GM21786 (cell line): ENCODE measurements around the gene SRPK1.

Experiments
- ATAC-seq: cut with Tn5 transposase; IDR thresholded peaks from one replicate; pipeline ENCODE4 v1.9.1; 2021; ENCODE audit not compliant: unreplicated experiment

Gene SRPK1

GRCh38 chr6:35829306-35829705, 91.6 kb downstream of the SRPK1 start:
- ATAC-seq = no peak

GRCh38 chr6:35824552-35825192, 96.2 kb downstream of the SRPK1 start:
- ATAC-seq = no peak

- no peak for ATAC-seq
Observed at GRCh38 chr6:35823601-35824000, 97.3 kb downstream of the SRPK1 start.

GRCh38 chr6:35817515-35817914, 103.4 kb downstream of the SRPK1 start:
- ATAC-seq = no peak

DNA sequence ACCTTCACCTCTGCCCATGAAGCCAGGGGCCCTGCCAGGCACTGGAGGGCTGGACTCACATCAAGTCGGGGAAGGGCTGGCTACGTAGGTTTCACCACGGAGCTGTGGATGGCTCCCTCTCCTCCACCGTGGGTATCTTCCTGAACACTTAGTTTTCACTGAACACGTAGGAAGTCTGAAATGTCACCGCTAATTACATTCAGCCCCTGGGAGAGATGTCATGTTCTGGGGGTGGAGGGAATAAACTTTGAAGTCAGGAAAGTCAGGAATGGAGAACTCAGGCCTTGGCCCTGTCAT, 109.3 kb downstream of the SRPK1 start:
- ATAC-seq = no peak

DNA sequence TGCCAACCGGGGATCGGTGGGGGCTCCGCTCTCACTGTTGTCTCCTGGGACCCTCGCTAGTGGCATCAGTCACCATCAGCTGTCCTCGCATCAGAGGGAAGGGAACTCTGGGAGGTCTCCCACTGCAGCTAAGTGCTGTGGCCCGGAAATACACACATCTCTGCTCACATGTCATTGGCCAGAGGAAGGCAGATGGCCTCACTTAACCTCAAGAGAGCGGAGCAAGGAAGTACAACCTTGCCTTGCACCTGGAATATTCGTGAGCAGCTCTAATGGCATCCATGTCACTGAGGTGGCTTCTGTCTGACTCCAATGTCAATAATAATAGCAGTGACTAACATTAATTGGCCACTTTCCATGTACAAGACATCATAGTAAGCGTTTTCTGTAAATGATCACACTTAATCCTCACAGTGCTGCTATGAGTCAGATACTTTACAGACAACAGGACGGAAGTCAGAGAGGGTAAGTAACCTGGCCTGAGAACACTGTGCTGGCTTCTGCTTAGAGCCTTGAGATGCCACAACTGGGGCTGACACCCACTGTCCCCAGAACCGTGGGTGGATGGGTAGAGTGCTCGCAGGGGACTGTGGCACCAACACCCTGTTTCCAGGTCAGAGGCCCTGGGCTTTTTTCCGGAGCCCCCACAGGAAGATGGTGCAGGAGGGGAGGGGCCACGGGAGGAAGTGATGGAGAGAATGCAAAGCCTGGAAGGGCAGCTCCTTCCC, 109.8 kb downstream of the SRPK1 start:
- no peak for ATAC-seq

GRCh38 chr6:35809809-35810208, 111.1 kb downstream of the SRPK1 start:
- no peak for ATAC-seq

- no peak for ATAC-seq
Observed at GRCh38 chr6:35808688-35809087, 112.2 kb downstream of the SRPK1 start.

GRCh38 chr6:35804996-35805736, 115.7 kb downstream of the SRPK1 start, which contains the start of gene LHFPL5:
LHFPL5 (plus strand) TSS chr6:35805352; CDS start chr6:35805671, 319 bp downstream.
- ATAC-seq = no peak

DNA sequence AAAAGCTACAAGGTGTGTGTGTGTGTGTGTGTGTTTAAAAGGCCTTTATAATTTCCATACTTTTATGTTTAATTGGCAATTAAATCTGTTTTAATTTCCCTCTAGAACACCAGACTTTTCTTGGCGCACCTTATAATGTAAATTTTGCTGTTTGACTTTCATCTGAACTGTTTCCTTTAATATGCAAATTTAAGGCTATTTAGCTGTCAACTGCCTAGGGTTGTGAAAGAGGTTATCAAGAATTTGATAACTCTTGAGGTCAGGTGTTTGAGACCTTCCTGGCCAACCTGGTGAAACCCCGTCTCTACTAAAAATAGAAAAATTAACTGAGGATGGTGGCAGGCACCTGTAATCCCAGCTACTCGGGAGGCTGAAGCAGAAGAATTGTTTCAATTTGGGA, 119.8 kb downstream of the SRPK1 start:
- ATAC-seq = no peak

GRCh38 chr6:35798706-35799105, 122.2 kb downstream of the SRPK1 start:
- no peak for ATAC-seq

GRCh38 chr6:35797837-35798526, 122.9 kb downstream of the SRPK1 start:
- ATAC-seq = no peak

DNA sequence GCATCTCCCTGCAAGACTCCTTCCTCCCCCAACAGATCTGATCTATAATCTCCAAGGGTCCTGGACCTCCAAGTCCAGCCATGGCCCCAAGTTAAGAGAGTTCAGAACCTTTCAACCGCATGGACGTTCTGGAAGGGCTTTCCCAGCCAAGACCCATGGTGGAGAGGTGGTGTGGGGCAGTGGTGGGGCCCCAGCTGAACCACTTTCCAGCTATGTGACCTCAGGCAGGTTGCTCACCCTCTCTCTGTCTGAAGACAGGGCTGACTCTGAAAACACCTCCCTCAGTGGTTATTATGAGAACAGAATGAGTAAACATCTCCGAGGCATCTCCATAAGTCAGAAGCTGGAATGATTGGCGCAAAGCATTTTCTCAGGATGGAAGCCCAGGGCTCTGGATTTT, 124.7 kb downstream of the SRPK1 start:
- no peak for ATAC-seq

GRCh38 chr6:35795453-35796071, 125.3 kb downstream of the SRPK1 start:
- no peak for ATAC-seq

DNA sequence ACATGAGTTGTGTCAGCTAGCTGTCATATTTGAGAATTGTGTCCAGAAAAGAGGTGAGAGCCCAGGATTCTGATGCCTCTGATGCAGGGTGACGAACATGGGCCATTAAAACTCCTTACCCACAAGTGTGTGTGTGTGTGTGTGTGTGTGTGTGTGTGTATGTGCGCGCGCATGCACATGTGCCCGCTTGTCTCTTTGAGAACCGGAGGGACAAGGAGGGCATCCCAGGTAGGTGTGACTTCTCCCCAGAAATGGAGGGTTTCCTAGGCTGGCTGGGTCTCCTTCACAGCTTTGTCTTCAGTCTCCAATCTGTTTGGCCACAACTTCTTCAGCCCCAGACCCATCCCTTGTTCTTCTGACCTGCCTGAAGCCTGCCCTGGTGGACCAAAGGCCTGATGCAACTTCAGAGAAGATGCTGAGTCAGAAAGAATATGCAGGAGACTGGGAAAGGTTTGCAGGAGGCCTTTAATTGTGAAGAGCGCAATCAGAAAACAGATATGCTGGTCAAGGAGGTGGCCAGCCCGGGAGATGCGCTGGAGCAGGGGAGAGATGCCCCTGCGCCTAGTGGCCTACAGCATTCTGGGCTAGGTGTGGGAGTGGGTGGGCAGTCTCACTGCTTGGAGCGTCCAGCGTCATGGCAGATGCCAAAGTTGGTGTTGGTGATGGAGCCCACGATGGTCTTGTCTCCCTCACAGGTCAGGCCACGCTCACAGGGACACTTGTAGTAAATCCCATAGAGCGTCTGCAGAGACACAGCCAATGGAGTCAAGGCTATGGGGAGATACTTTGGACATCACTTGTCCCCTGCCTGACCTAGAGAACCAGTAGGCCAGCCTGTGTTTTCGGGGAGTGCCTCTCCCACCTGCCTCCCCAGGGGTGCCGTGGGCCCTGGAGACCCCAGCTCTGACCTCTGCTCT, 126.1 kb downstream of the SRPK1 start:
- no peak for ATAC-seq

DNA sequence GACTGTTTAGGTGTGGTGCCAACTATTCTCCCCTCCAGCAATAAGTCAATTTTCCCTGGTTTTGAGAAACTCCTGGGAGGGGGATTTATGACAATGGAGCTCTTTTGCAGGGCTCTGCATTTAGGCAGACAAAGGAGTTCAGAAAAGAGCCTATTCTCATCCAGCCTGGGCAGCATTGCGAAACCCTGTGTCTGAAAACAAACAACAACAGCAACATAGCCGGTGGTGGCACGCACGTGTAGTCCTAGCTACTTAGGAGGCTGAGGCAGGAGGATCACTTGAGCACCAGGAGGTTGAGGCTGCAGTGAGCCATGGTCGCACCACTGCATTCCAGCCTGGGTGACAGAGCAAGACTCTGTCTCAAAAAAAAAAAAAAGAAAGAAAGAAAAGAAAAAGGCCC, 130.2 kb downstream of the SRPK1 start:
- ATAC-seq = no peak

GRCh38 chr6:35788423-35788982, 132.4 kb downstream of the SRPK1 start:
- ATAC-seq = no peak

- ATAC-seq = no peak
Observed at GRCh38 chr6:35787266-35788218, 133.4 kb downstream of the SRPK1 start.

- no peak for ATAC-seq
Observed at GRCh38 chr6:35786810-35787209, 134.1 kb downstream of the SRPK1 start.
